T-cell (primary cell): ENCODE measurements around the gene ERCC3. TPM values are rescaled to one million over a fixed set of nuclear protein-coding genes. Genes with fewer than 3 reads are reported as not detected.

ENCODE experiments used
- ATAC-seq, 4 experiments: fragments of 200-7000 bp in 3 of 4; fragments of 150-1000 bp in 1 of 4; cut with Tn5 transposase; replicated peaks in 1 of 4; 1 replicate in 3 of 4; 2 replicates in 1 of 4; pipeline ENCODE4 v1.10.0; 2021; ENCODE audit warnings: moderate library complexity in 3 of 4, mild to moderate bottlenecking in 2 of 4, moderate number of reproducible peaks in 1 of 4
- CTCF ChIA-PET, 2 donors: fragments of 300-600 bp; sonication (Branson Sonifier 250); formaldehyde crosslinking; loops; one replicate each; lab custom pipeline; 2022; ENCODE audit warnings: antibody characterized with exemption in 2 of 2; lab: Charles Lee
- POLR2A ChIA-PET, 2 donors: fragments of 300-600 bp; sonication (Branson Sonifier 250); formaldehyde crosslinking; loops; one replicate each; lab custom pipeline; 2022; ENCODE audit warnings: antibody characterized with exemption in 2 of 2; lab: Charles Lee
- DNase-seq, 35 experiments: peaks; one replicate each; pipeline versions ENCODE4 v3.0.0 to v3.0.0-alpha.2; 2013 to 2023
- H3K27ac ChIP-seq: one replicate; pipeline ENCODE4 v1.5.1; 2013; ENCODE audit warnings: low read length
- H3K27me3 ChIP-seq, 2 experiments: replicated peaks in 1 of 2; 1 replicate in 1 of 2; 2 replicates in 1 of 2; pipeline versions ENCODE4 v1.6.1 to v1.7.0; 2013; ENCODE audit warnings: low read length in 1 of 2, mixed read lengths in 1 of 2; ENCODE audit not compliant: control insufficient read depth in 2 of 2, insufficient read depth in 2 of 2; ENCODE audit errors: extremely low read depth in 1 of 2
- H3K36me3 ChIP-seq, 2 donors: 1 replicate in 1 of 2; 2 replicates in 1 of 2; pipeline versions ENCODE4 v1.6.1 to v1.7.0; 2013; ENCODE audit warnings: low read length in 1 of 2; ENCODE audit not compliant: control insufficient read depth in 2 of 2, insufficient read depth in 1 of 2; ENCODE audit errors: extremely low read depth in 1 of 2
- H3K4me1 ChIP-seq, 2 experiments: 1 replicate in 1 of 2; 2 replicates in 1 of 2; pipeline versions ENCODE4 v1.6.1 to v1.7.0; 2013; ENCODE audit warnings: low read length in 2 of 2, mixed read lengths in 1 of 2; ENCODE audit not compliant: insufficient read depth in 2 of 2, control insufficient read depth in 1 of 2; ENCODE audit errors: extremely low read depth in 1 of 2
- H3K4me3 ChIP-seq, 2 donors: 1 replicate in 1 of 2; 2 replicates in 1 of 2; pipeline versions ENCODE4 v1.5.1 to v1.7.0; 2013; ENCODE audit warnings: mild to moderate bottlenecking in 2 of 2, low read length in 1 of 2, moderate library complexity in 1 of 2; ENCODE audit not compliant: control insufficient read depth in 1 of 2; ENCODE audit errors: extremely low read depth in 1 of 2
- H3K9me3 ChIP-seq: 2 replicates; pipeline ENCODE4 v1.7.0; 2013
- H3K27ac Mint-ChIP-seq, 2 donors: one replicate each; pipeline ENCODE4 v1.8.0; 2020 to 2021; ENCODE audit warnings: mild to moderate bottlenecking in 2 of 2, mixed read lengths in 2 of 2
- H3K27me3 Mint-ChIP-seq, 2 donors: one replicate each; pipeline ENCODE4 v1.8.0; 2021 to 2022; ENCODE audit warnings: mixed read lengths in 2 of 2
- H3K36me3 Mint-ChIP-seq: one replicate; pipeline ENCODE4 v1.8.0; 2021; ENCODE audit warnings: mixed read lengths
- H3K4me1 Mint-ChIP-seq, 3 donors: one replicate each; pipeline ENCODE4 v1.8.0; 2020 to 2022; ENCODE audit warnings: mixed read lengths in 3 of 3, mild to moderate bottlenecking in 1 of 3
- H3K4me3 Mint-ChIP-seq, 3 donors: one replicate each; pipeline ENCODE4 v1.8.0; 2020 to 2022; ENCODE audit warnings: mild to moderate bottlenecking in 3 of 3, mixed read lengths in 3 of 3, moderate library complexity in 3 of 3
- H3K9me3 Mint-ChIP-seq, 3 donors: one replicate each; pipeline ENCODE4 v1.8.0; 2020 to 2022; ENCODE audit warnings: mixed read lengths in 3 of 3
- WGBS: methylation state at CpG from one replicate; pipeline ENCODE4 v1.1.5; 2013; ENCODE audit warnings: missing lambda C conversion rate; ENCODE audit not compliant: insufficient coverage; 5-methylcytosine and 5-hydroxymethylcytosine counted together
- total RNA-seq, 35 experiments: library from RNA in 6 of 35; stranded (reverse) in 6 of 35; fragments of 120-200 nt in 1 of 35; gene quantifications; one replicate each; pipeline versions ENCODE4 v1.2.1 to v1.2.4 and lab custom pipeline; 2013 to 2026

ERCC3 gene
- total RNA-seq, 5 donors from 2014 or later (not counting 1 experiment from before 2014, with no cell fraction given): 41.5 to 62.1 (median 52.3) TPM

DNA sequence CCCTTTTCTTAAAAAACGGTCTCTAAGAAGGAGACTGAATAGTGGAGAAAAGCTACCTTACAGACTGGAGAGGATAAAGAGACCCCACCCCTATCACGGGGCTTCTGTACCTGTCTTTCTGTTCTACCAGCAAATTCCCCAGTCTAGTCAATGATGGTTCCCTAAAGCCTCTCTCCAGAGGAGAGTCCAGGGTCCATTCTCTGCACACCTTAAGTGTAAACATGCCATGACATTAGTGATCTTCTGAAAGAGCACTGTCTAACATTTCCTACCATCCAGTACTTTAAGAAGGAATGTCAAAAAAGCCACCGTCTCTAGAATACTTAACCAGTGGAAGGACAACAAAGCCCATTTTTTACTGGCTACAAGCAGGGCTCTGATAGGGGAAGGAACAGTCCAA is 17.0 kb upstream of the ERCC3 start:
- H3K27ac ChIP-seq: no peak overlapping the region
- H3K4me3 Mint-ChIP-seq: no peak overlapping the region
- H3K27ac Mint-ChIP-seq: peak overlapping the region in 1 of 2 donors; percentile 11
- ATAC-seq (no peak), DNase-seq (no peak)
- H3K4me3 ChIP-seq: no peak overlapping the region
- no peaks in the 10 kb centered on the region for H3K4me1 ChIP-seq
- peaks cover 11 to 75% of the 10 kb centered on the region in 2 donors for H3K36me3 ChIP-seq
- H3K27me3 Mint-ChIP-seq: no peaks in the 10 kb centered on the region
- no peaks in the 10 kb centered on the region for H3K27me3 ChIP-seq
- no peaks in the 10 kb centered on the region for H3K4me1 Mint-ChIP-seq
- POLR2A ChIA-PET: interaction anchor here in 1 of 2 donors (0.5 kb wide), 1 partner anchor 705 kb away, joined by 4 read pairs; no protein-coding TSS in a partner anchor
- WGBS: no CpG with 5 or more reads among the region's 3 CpGs
- no peaks in the 10 kb centered on the region for H3K9me3 ChIP-seq
- H3K36me3 Mint-ChIP-seq: peaks cover 59% of the 10 kb centered on the region
- CTCF ChIA-PET: no interaction called here
- H3K9me3 Mint-ChIP-seq: no peaks in the 10 kb centered on the region

GRCh38 chr2:127309468-127309867 is 15.5 kb upstream of the ERCC3 start:
- no peak overlapping the region for H3K4me3 Mint-ChIP-seq
- no peak for DNase-seq
- no peaks in the 10 kb centered on the region for H3K4me1 Mint-ChIP-seq
- ChIA-PET CTCF (interaction anchor here in 1 of 2 donors (0.5 kb wide), 1 partner anchor 496 kb away, joined by 5 read pairs; no protein-coding TSS in a partner anchor), POLR2A (no interaction called here)
- H3K27me3 Mint-ChIP-seq: no peaks in the 10 kb centered on the region
- no peaks in the 10 kb centered on the region for H3K9me3 Mint-ChIP-seq
- no CpG with 5 or more reads among the region's 4 CpGs for WGBS
- no peak for ATAC-seq
- no peak overlapping the region for H3K27ac Mint-ChIP-seq
- H3K27me3 ChIP-seq: no peaks in the 10 kb centered on the region
- H3K4me1 ChIP-seq: no peaks in the 10 kb centered on the region
- H3K4me3 ChIP-seq: no peak overlapping the region
- no peak overlapping the region for H3K27ac ChIP-seq
- peaks cover 11 to 68% of the 10 kb centered on the region in 2 donors for H3K36me3 ChIP-seq
- H3K9me3 ChIP-seq: no peaks in the 10 kb centered on the region
- H3K36me3 Mint-ChIP-seq: peaks cover 51% of the 10 kb centered on the region

DNA sequence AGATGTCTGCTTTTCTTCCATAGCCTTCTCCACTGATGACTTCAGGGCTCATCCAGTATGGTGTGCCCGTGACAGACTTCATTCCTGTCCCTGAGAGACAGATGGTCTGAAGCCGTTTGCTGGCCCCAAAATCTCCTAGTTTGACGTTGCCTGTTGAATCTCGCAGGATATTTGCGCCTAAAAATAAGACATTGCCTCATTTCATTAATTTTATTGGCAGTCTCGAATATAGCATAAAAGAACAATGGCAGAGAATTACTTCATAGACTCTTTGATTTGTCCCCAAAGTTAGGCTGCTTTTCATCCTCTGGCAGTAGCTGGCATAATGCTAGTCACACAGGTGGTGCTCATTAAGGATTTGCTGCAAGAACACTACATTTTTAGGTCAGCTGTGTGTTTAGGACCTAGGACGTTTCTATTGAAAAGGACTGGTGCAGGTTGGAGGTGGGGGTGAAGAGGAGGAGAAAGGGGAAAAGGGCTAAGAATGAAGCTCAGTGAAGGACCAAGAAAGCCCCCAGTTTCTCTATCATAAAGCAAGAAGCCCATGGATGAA is 14.7 kb upstream of the ERCC3 start:
- H3K4me1 ChIP-seq: no peaks in the 10 kb centered on the region
- Mint-ChIP-seq H3K9me3 (no peaks in the 10 kb centered on the region), H3K4me3 (no peak overlapping the region), H3K4me1 (no peaks in the 10 kb centered on the region), H3K36me3 (peaks cover 45% of the 10 kb centered on the region), H3K27me3 (no peaks in the 10 kb centered on the region), H3K27ac (no peak overlapping the region)
- no peak overlapping the region for H3K4me3 ChIP-seq
- ChIA-PET CTCF (interaction anchor here in 1 of 2 donors (0.5 kb wide), 1 partner anchor 497 kb away, joined by 5 read pairs; no protein-coding TSS in a partner anchor), POLR2A (interaction anchor here in 1 of 2 donors (0.6 kb wide), 1 partner anchor 80 kb away, joined by 3 read pairs; no protein-coding TSS in a partner anchor)
- no peaks in the 10 kb centered on the region for H3K9me3 ChIP-seq
- DNase-seq (no peak), ATAC-seq (no peak)
- no peaks in the 10 kb centered on the region for H3K27me3 ChIP-seq
- WGBS: 100% methylated on average over 6 of the region's 7 CpGs
- H3K27ac ChIP-seq: no peak overlapping the region
- peaks cover 11 to 60% of the 10 kb centered on the region in 2 donors for H3K36me3 ChIP-seq

DNA sequence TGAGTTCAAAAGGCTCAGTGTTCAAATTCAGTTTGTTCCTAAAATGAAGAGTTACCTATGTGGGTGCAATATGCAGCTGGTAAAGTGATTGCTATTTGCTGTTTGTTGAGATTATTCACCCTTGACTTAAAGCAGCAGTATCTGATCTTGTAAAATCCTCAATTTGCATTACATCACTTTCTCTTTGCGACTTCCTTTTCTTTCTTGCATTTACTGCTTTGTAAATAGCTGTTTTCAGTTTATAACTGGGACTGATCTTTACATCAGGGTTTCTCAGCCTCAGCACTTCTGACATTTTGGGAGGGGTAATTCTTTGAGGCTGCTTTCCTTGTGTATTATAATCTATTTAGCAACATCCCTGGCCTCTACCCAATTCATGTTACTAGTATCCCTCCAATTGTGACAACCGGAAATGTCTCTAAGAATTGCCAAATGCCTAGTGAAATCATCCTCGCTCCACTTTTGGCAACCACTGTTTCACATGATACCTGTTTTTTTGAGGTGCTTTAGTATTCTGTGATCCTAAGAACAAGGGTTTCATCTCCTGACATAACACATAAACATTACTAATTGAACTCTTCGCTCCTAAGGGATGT is 12.1 kb upstream of the ERCC3 start:
- POLR2A ChIA-PET: interaction anchor here (0.5 to 0.7 kb wide), 2 partner anchors 14 to 191 kb away, joined by 3 to 6 read pairs; no protein-coding TSS in a partner anchor
- Mint-ChIP-seq H3K27ac (no peak overlapping the region), H3K36me3 (peaks cover 28% of the 10 kb centered on the region)

GRCh38 chr2:127302168-127302567 is 8.2 kb upstream of the ERCC3 start:
- 100% methylated on average over 1 of the region's 1 CpG for WGBS
- Histone ChIP-seq H3K9me3 (no peaks in the 10 kb centered on the region), H3K4me1 (no peaks in the 10 kb centered on the region), H3K27ac (no peak overlapping the region), H3K36me3 (peaks cover 0 to 12% of the 10 kb centered on the region in 2 donors), H3K4me3 (no peak overlapping the region), H3K27me3 (no peaks in the 10 kb centered on the region)
- H3K36me3 Mint-ChIP-seq: peaks cover 12% of the 10 kb centered on the region
- DNase-seq (no peak), ATAC-seq (no peak)
- H3K9me3 Mint-ChIP-seq: no peaks in the 10 kb centered on the region
- H3K27ac Mint-ChIP-seq: no peak overlapping the region
- H3K4me1 Mint-ChIP-seq: no peaks in the 10 kb centered on the region
- H3K4me3 Mint-ChIP-seq: no peak overlapping the region
- CTCF ChIA-PET: no interaction called here
- H3K27me3 Mint-ChIP-seq: no peaks in the 10 kb centered on the region
- POLR2A ChIA-PET: no interaction called here

More for the DNA sequence above, 12.1 kb upstream of the ERCC3 start:
- peaks cover 9 to 38% of the 10 kb centered on the region in 2 donors for H3K36me3 ChIP-seq
- Mint-ChIP-seq H3K27me3 (no peaks in the 10 kb centered on the region), H3K4me3 (no peak overlapping the region), H3K9me3 (no peaks in the 10 kb centered on the region), H3K4me1 (no peaks in the 10 kb centered on the region)
- WGBS: no CpG with 5 or more reads among the region's 4 CpGs
- ATAC-seq (no peak), DNase-seq (no peak)
- CTCF ChIA-PET: no interaction called here
- no peaks in the 10 kb centered on the region for H3K4me1 ChIP-seq
- no peaks in the 10 kb centered on the region for H3K27me3 ChIP-seq
- no peak overlapping the region for H3K4me3 ChIP-seq
- H3K9me3 ChIP-seq: no peaks in the 10 kb centered on the region
- no peak overlapping the region for H3K27ac ChIP-seq

- WGBS: 26% methylated on average over 13 of the region's 13 CpGs
- Mint-ChIP-seq H3K27ac (peak overlapping the region; percentile 97 to 98), H3K27me3 (no peaks in the 10 kb centered on the region), H3K9me3 (no peaks in the 10 kb centered on the region), H3K4me1 (peaks cover 21 to 40% (median 35%) of the 10 kb centered on the region in 3 donors), H3K36me3 (peaks cover 25% of the 10 kb centered on the region), H3K4me3 (peak overlapping the region; percentile 94 to 98 (median 95))
- ATAC-seq: peak in 2 of 4 experiments; percentile 6 to 8
- Histone ChIP-seq H3K4me3 (peak overlapping the region; percentile 82 to 88), H3K36me3 (peaks cover 12 to 33% of the 10 kb centered on the region in 2 donors), H3K27ac (peak overlapping the region; percentile 64), H3K27me3 (no peaks in the 10 kb centered on the region), H3K9me3 (no peaks in the 10 kb centered on the region), H3K4me1 (peaks cover 5 to 16% of the 10 kb centered on the region in 2 experiments)
- ChIA-PET POLR2A (interaction anchor here in 1 of 2 donors (0.6 to 0.7 kb wide), 2 partner anchors 122 to 453 kb away, joined by 3 to 9 read pairs; no protein-coding TSS in a partner anchor), CTCF (interaction anchor here (0.6 kb wide), 2 partner anchors 136 to 185 kb away, joined by 3 read pairs; no protein-coding TSS in a partner anchor)
- peak in 2 of 35 experiments; percentile 9 to 25 for DNase-seq
Measured at GRCh38 chr2:127293386-127293747, 577 bp downstream of the ERCC3 start.
